ENCODE data around the gene PLEKHD1. TPM values are rescaled to one million over a fixed set of nuclear protein-coding genes. Genes with fewer than 3 reads are reported as not detected.

Gene PLEKHD1
- polyA plus RNA-seq, 1 experiment: not detected

DNA sequence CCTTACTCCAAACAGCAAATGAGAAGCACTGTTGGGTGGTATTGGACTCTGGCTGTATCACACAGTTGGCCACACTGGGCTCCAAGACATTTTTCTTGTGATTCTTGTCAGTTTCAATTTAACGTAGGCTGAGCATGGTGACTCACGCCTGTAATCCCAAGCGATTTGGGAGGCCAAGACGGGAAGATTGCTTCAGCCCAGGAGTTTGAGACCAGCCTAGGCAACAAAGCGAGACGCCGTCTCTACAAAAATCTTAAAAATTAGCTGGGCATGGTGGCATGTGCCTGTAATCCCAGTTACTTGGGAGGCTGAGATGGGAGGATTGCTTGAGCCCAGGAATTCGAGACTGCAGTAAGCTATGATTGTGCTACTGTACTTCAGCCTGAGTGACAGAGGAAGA, 35.3 kb upstream of the PLEKHD1 start:
- POLR2A ChIA-PET: no interaction called here
- no peaks in the 10 kb centered on the region for H3K27me3 ChIP-seq (ENCODE audit: control insufficient read depth, insufficient read depth, low read length)
- H3K4me3 ChIP-seq (ENCODE audit: low read depth, low read length): no peak overlapping the region
- TF ChIP-seq, protein P1, sequence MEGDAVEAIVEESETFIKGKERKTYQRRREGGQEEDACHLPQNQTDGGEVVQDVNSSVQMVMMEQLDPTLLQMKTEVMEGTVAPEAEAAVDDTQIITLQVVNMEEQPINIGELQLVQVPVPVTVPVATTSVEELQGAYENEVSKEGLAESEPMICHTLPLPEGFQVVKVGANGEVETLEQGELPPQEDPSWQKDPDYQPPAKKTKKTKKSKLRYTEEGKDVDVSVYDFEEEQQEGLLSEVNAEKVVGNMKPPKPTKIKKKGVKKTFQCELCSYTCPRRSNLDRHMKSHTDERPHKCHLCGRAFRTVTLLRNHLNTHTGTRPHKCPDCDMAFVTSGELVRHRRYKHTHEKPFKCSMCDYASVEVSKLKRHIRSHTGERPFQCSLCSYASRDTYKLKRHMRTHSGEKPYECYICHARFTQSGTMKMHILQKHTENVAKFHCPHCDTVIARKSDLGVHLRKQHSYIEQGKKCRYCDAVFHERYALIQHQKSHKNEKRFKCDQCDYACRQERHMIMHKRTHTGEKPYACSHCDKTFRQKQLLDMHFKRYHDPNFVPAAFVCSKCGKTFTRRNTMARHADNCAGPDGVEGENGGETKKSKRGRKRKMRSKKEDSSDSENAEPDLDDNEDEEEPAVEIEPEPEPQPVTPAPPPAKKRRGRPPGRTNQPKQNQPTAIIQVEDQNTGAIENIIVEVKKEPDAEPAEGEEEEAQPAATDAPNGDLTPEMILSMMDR (IDR thresholded peaks at IDR 0.05; ENCODE audit: low read depth, low read length): no peak
- peaks cover 3% of the 10 kb centered on the region; the same call in 1 of the 2 replicates for H3K9me3 ChIP-seq (ENCODE audit: control insufficient read depth, insufficient read depth, low read length)
- H3K27ac ChIP-seq (ENCODE audit: low read depth, low read length): no peak overlapping the region
- DNase-seq (ENCODE audit: low read depth, low spot score): no peak
- CTCF ChIA-PET: interaction anchor here (1.0 to 1.8 kb wide), 4 partner anchors 11 to 209 kb away, joined by 3 to 12 read pairs (median 4); no protein-coding TSS in a partner anchor

DNA sequence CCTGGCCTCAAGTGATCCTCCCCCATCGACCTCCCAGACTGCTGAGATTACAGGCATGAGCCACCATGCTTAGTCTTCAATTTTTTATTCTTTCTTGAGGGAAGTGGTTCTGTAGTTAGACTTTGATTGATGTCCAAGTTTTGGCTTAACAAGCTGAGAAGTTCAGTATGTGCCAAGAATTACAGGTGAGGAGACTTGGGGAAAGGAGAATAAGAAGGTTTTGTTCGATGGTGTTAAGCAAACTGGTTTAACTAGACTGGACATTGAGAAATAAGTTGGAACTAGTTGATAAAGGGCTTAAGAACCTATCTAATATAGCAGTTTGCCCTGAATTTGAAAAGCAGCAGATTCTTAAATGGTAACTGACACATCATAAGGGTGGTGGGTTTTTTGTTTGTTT, 32.6 kb upstream of the PLEKHD1 start:
- H3K4me3 ChIP-seq (ENCODE audit: low read depth, low read length): no peak overlapping the region
- H3K27ac ChIP-seq (ENCODE audit: low read depth, low read length): no peak overlapping the region
- no peaks in the 10 kb centered on the region for H3K27me3 ChIP-seq (ENCODE audit: control insufficient read depth, insufficient read depth, low read length)
- POLR2A ChIA-PET: no interaction called here
- CTCF ChIA-PET: interaction anchor here (2.5 kb wide), 1 partner anchor 8 kb away, joined by 13 read pairs; no protein-coding TSS in a partner anchor
- H3K9me3 ChIP-seq (ENCODE audit: control insufficient read depth, insufficient read depth, low read length): peaks cover 3% of the 10 kb centered on the region; the same call in 1 of the 2 replicates
- TF ChIP-seq, protein P1 (IDR thresholded peaks at IDR 0.05; ENCODE audit: low read depth, low read length): no peak
- no peak for DNase-seq (ENCODE audit: low read depth, low spot score)

DNA sequence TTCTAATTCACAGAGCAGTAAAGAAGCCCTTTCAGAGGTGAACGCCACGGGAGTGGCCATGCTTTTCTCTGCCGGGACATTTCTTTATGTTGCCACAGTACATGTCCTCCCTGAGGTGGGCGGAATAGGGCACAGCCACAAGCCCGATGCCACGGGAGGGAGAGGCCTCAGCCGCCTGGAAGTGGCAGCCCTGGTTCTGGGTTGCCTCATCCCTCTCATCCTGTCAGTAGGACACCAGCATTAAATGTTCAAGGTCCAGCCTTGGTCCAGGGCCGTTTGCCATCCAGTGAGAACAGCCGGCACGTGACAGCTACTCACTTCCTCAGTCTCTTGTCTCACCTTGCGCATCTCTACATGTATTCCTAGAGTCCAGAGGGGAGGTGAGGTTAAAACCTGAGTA, 26.2 kb upstream of the PLEKHD1 start:
- no peaks in the 10 kb centered on the region for H3K27me3 ChIP-seq (ENCODE audit: control insufficient read depth, insufficient read depth, low read length)
- H3K4me3 ChIP-seq (ENCODE audit: low read depth, low read length): no peak overlapping the region
- TF ChIP-seq, protein P1 (IDR thresholded peaks at IDR 0.05; ENCODE audit: low read depth, low read length): no peak
- POLR2A ChIA-PET: no interaction called here
- no peak overlapping the region for H3K27ac ChIP-seq (ENCODE audit: low read depth, low read length)
- DNase-seq (ENCODE audit: low read depth, low spot score): no peak
- H3K9me3 ChIP-seq (ENCODE audit: control insufficient read depth, insufficient read depth, low read length): no peaks in the 10 kb centered on the region
- CTCF ChIA-PET: interaction anchor here (0.6 to 4.2 kb wide), 4 partner anchors 61 to 216 kb away, joined by 3 to 100 read pairs (median 10); partner anchors contain the start of genes ERH and SLC39A9

DNA sequence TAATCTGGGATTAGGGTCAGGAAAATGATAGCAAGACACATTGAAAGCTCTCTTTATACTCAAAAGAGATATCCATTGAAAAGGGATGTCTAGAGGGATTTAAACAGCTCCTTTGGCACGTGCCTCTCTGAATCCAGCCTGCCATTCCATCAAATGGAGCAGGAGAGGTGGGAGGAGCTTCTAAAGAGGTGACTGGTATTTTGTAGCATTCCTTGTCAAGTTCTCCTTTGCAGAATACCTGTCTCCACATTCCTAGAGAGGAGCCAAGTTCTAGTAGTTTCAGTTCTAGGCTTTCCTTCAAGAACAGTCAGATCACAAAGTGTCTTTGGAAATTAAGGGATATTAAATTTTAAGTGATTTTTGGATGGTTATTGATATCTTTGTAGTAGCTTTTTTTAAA, 25.4 kb upstream of the PLEKHD1 start:
- H3K4me3 ChIP-seq (ENCODE audit: low read depth, low read length): no peak overlapping the region
- no peaks in the 10 kb centered on the region for H3K9me3 ChIP-seq (ENCODE audit: control insufficient read depth, insufficient read depth, low read length)
- no peaks in the 10 kb centered on the region for H3K27me3 ChIP-seq (ENCODE audit: control insufficient read depth, insufficient read depth, low read length)
- ChIA-PET POLR2A (interaction anchor here (1.6 kb wide), 1 partner anchor 61 kb away, joined by 5 read pairs; the partner anchor contains the start of genes ERH and SLC39A9), CTCF (interaction anchor here (0.6 to 4.2 kb wide), 7 partner anchors 11 to 330 kb away, joined by 3 to 100 read pairs (median 10); partner anchors contain the start of genes ERH and SLC39A9)
- DNase-seq (ENCODE audit: low read depth, low spot score): no peak
- TF ChIP-seq, protein P1 (IDR thresholded peaks at IDR 0.05; ENCODE audit: low read depth, low read length): no peak
- no peak overlapping the region for H3K27ac ChIP-seq (ENCODE audit: low read depth, low read length)

DNA sequence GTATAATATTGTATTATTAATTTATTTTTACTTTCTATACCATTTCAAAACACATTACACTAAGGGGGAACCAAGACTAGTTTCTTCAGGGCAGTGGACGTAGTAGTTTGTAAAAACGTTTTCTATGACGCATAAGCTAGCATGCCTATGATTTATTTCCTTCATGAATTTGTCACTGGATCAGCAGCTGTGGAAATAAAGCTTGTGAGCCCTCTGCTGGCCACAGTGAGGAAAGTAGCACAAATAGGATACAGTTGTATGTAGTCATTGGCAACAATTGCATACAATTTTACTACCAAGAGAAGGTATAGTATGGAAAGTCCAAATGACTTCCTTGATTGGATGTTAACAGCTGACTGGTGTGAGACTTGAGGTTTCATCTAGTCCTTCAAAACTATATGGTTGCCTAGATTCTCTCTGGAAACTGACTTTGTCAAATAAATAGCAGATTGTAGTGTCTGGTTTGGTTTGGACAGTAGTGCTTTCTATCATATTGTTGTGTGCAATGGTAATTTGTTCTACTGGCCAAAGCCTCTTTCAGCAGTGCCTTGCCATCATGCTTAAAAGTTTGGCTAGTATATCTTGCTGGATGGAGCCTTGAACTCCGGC, 24.3 kb upstream of the PLEKHD1 start:
- POLR2A ChIA-PET: interaction anchor here (0.5 to 1.6 kb wide), 2 partner anchors 62 to 1641 kb away, joined by 4 to 5 read pairs; partner anchors contain the start of genes ERH and SLC39A9
- DNase-seq (ENCODE audit: low read depth, low spot score): peak; percentile 80
- Histone ChIP-seq H3K27ac (ENCODE audit: low read depth, low read length) (no peak overlapping the region), H3K9me3 (ENCODE audit: control insufficient read depth, insufficient read depth, low read length) (no peaks in the 10 kb centered on the region), H3K4me3 (ENCODE audit: low read depth, low read length) (no peak overlapping the region), H3K27me3 (ENCODE audit: control insufficient read depth, insufficient read depth, low read length) (no peaks in the 10 kb centered on the region)
- CTCF ChIA-PET: interaction anchor here (0.6 to 4.2 kb wide), 27 partner anchors 9 to 331 kb away, joined by 3 to 100 read pairs (median 4); partner anchors contain the start of genes ERH and SLC39A9
- TF ChIP-seq, protein P1 (IDR thresholded peaks at IDR 0.05; ENCODE audit: low read depth, low read length): peak; percentile 85

Measured in AG04450 (cell line).